Ovary (tissue), 9 donors: ENCODE data around the gene ARHGAP33. TPM values are rescaled to one million over a fixed set of nuclear protein-coding genes. Genes with fewer than 3 reads are reported as not detected.

ENCODE experiments used
- DNase-seq, 5 donors: peaks; one replicate each; pipeline ENCODE4 v3.0.0-alpha.2; 2019 to 2020
- H3K27ac ChIP-seq, 2 donors: fragments of 200-600 bp; one replicate each; pipeline versions ENCODE4 v1.5.1 to v1.8.0; 2019 to 2022
- H3K27me3 ChIP-seq: fragments of 200-600 bp; one replicate; pipeline ENCODE4 v1.8.0; 2022
- H3K36me3 ChIP-seq: fragments of 200-600 bp; sonication (generic); one replicate; pipeline ENCODE4 v1.5.1; 2019
- H3K4me1 ChIP-seq: one replicate; pipeline ENCODE4 v1.8.1; 2013; ENCODE audit warnings: mild to moderate bottlenecking, moderate library complexity; ENCODE audit not compliant: insufficient read depth
- H3K4me3 ChIP-seq: fragments of 200-600 bp; sonication (generic); one replicate; pipeline ENCODE4 v1.5.1; 2017
- H3K9me3 ChIP-seq, 2 donors: fragments of 200-600 bp in 1 of 2; sonication (generic) in 1 of 2; one replicate each; pipeline versions ENCODE4 v1.5.1 to v1.8.1; 2013 to 2019; ENCODE audit warnings: mild to moderate bottlenecking in 1 of 2, moderate library complexity in 1 of 2
- EP300 ChIP-seq: sonication (generic); formaldehyde crosslinking; IDR thresholded peaks from one replicate; pipeline ENCODE4 v1.6.1; 2017; ENCODE audit warnings: antibody characterized with exemption
- POLR2A ChIP-seq: fragments of 450-650 bp; IDR thresholded peaks from one replicate; pipeline ENCODE4 v1.6.1; 2017; ENCODE audit warnings: antibody characterized with exemption, mild to moderate bottlenecking, moderate library complexity
- WGBS, 3 donors: extraction: QIAGEN DNeasy Blood & Tissue Kit in 1 of 3; methylation state at CpG; one replicate each; pipeline versions ENCODE4 v1.1.5 to v1.1.7; 2013 to 2017; 5-methylcytosine and 5-hydroxymethylcytosine counted together
- intact Hi-C, 4 donors: fragments of 100-400 bp; cut with DNase I; formaldehyde crosslinking; loops; one replicate each; pipeline versions ENCODE4 v1.11.0 to v1.15.1; 2022 to 2023
- polyA plus RNA-seq, 2 donors: library from polyadenylated mRNA; stranded (reverse); fragments of 200-250 nt in 1 of 2; fragments of 350-450 nt in 1 of 2; fragmentation: Illumina TruSeq in 1 of 2; extraction: RNeasy Lipid Tissue Mini Kit (QIAGEN cat#74804) in 1 of 2; gene quantifications; one replicate each; pipeline ENCODE4 v1.2.3, GENCODE V29; 2013 to 2014
- total RNA-seq, 7 donors: library from RNA; depleted of rRNA in 2 of 7; stranded (reverse); fragments of >200 nt in 2 of 7; fragmentation: NEBNext Ultra II Directional in 3 of 7; extraction: Animal tissue kit (Norgen Biotek cat#: 25700) in 3 of 7; gene quantifications; one replicate each; pipeline versions ENCODE4 v1.1.0 to v1.2.4, GENCODE V29; 2016 to 2023
- TF ChIP-seq, protein P1 (sequence below), 3 donors: fragments of 450-650 bp in 2 of 3; fragments of 200-600 bp in 1 of 3; IDR thresholded peaks; one replicate each; pipeline versions ENCODE4 v1.5.1 to v1.8.0; 2016 to 2022; ENCODE audit warnings: antibody characterized with exemption in 3 of 3, mild to moderate bottlenecking in 1 of 3
- donor health status: DM: no; HTN: no; CAD: no; lungs with moderate emphysema.
- donor health status: DM: no; HTN: no; CAD: no.
- donor health status: Bipolar disorder and iron deficiency.
- donor health status: DM: yes; HTN: yes; CAD: no.
- donor health status: DM: no; HTN: no; CAD: no.
- donor health status: DM: yes; HTN: yes; CAD: no.

The ARHGAP33 gene
- total and polyA plus RNA-seq, 9 donors: 0.95 to 52.7 (median 32.7) TPM

DNA sequence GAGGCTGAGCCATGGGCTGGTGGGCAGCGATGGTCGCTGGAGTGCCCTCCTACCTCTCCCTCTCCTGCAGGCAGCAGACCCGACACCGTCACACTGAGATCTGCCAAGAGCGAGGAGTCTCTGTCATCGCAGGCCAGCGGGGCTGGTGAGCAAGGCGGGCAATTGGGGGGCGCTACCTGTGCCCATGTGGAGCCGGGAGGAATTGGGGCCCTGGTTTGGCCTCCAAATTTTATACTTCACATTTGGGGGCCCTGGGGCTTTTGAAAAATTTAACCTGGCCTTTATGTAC, 9.9 kb downstream of the ARHGAP33 start:
- Histone ChIP-seq H3K36me3 (no peaks in the 10 kb centered on the region), H3K9me3 (no peaks in the 10 kb centered on the region), H3K27me3 (no peaks in the 10 kb centered on the region), H3K4me3 (no peak overlapping the region), H3K4me1 (no peaks in the 10 kb centered on the region), H3K27ac (no peak overlapping the region)
- no peak for DNase-seq
- intact Hi-C loops: loop anchor here in 1 of 4 donors (10.0 kb wide), 1 partner anchor 140 kb away; no protein-coding TSS in a partner anchor
- WGBS, 3 donors: 88 to 91% (median 90%) methylated on average over 10 of the region's 10 CpGs
- TF ChIP-seq, protein P1, sequence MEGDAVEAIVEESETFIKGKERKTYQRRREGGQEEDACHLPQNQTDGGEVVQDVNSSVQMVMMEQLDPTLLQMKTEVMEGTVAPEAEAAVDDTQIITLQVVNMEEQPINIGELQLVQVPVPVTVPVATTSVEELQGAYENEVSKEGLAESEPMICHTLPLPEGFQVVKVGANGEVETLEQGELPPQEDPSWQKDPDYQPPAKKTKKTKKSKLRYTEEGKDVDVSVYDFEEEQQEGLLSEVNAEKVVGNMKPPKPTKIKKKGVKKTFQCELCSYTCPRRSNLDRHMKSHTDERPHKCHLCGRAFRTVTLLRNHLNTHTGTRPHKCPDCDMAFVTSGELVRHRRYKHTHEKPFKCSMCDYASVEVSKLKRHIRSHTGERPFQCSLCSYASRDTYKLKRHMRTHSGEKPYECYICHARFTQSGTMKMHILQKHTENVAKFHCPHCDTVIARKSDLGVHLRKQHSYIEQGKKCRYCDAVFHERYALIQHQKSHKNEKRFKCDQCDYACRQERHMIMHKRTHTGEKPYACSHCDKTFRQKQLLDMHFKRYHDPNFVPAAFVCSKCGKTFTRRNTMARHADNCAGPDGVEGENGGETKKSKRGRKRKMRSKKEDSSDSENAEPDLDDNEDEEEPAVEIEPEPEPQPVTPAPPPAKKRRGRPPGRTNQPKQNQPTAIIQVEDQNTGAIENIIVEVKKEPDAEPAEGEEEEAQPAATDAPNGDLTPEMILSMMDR (IDR thresholded peaks at IDR 0.05): no peak
- TF ChIP-seq EP300 (no peak), POLR2A (no peak)

DNA sequence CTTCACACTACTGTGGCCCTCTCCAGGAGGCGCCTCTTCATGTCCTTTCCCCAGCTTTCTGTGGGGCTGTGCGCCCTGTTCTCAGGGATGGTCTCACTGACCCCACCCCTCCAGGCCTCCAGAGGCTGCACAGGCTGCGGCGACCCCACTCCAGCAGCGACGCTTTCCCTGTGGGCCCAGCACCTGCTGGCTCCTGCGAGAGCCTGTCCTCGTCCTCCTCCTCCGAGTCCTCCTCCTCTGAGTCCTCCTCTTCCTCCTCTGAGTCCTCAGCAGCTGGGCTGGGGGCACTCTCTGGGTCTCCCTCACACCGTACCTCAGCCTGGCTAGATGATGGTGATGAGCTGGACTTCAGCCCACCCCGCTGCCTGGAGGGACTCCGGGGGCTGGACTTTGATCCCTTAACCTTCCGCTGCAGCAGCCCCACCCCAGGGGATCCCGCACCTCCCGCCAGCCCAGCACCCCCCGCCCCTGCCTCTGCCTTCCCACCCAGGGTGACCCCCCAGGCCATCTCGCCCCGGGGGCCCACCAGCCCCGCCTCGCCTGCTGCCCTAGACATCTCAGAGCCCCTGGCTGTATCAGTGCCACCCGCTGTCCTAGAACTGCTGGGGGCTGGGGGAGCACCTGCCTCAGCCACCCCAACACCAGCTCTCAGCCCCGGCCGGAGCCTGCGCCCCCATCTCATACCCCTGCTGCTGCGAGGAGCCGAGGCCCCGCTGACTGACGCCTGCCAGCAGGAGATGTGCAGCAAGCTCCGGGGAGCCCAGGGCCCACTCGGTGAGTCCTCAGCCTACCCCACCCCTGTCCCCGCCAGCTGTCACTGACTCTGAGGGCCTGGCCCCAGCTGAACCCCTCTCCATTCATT, 11.2 kb downstream of the ARHGAP33 start:
- Histone ChIP-seq H3K27ac (no peak overlapping the region), H3K36me3 (no peaks in the 10 kb centered on the region), H3K27me3 (no peaks in the 10 kb centered on the region), H3K4me1 (no peaks in the 10 kb centered on the region), H3K9me3 (no peaks in the 10 kb centered on the region), H3K4me3 (no peak overlapping the region)
- TF ChIP-seq, protein P1 (IDR thresholded peaks at IDR 0.05): no peak
- TF ChIP-seq POLR2A: no peak
- no peak for TF ChIP-seq EP300
- DNase-seq: peak in 1 of 5 donors; percentile 25
- WGBS, 3 donors: 87 to 91% (median 88%) methylated on average over 28 to 31 of the region's 31 CpGs
- intact Hi-C loops: loop anchor here in 1 of 4 donors (10.0 kb wide), 1 partner anchor 138 kb away; no protein-coding TSS in a partner anchor

DNA sequence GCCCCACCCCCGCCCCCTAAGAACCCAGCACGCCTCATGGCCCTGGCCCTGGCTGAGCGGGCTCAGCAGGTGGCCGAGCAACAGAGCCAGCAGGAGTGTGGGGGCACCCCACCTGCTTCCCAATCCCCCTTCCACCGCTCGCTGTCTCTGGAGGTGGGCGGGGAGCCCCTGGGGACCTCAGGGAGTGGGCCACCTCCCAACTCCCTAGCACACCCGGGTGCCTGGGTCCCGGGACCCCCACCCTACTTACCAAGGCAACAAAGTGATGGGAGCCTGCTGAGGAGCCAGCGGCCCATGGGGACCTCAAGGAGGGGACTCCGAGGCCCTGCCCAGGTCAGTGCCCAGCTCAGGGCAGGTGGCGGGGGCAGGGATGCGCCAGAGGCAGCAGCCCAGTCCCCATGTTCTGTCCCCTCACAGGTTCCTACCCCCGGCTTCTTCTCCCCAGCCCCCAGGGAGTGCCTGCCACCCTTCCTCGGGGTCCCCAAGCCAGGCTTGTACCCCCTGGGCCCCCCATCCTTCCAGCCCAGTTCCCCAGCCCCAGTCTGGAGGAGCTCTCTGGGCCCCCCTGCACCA, 11.9 kb downstream of the ARHGAP33 start:
- H3K9me3 ChIP-seq: no peaks in the 10 kb centered on the region
- no peak for DNase-seq
- H3K27me3 ChIP-seq: no peaks in the 10 kb centered on the region
- no peaks in the 10 kb centered on the region for H3K36me3 ChIP-seq
- H3K27ac ChIP-seq: no peak overlapping the region
- intact Hi-C loops: loop anchor here in 1 of 4 donors (10.0 kb wide), 1 partner anchor 137 kb away; no protein-coding TSS in a partner anchor
- 83 to 91% (median 89%) methylated on average over 12 to 15 of the region's 15 CpGs for WGBS, 3 donors
- H3K4me3 ChIP-seq: no peak overlapping the region
- no peak for TF ChIP-seq POLR2A
- TF ChIP-seq, protein P1 (IDR thresholded peaks at IDR 0.05): no peak
- no peak for TF ChIP-seq EP300
- H3K4me1 ChIP-seq: no peaks in the 10 kb centered on the region

DNA sequence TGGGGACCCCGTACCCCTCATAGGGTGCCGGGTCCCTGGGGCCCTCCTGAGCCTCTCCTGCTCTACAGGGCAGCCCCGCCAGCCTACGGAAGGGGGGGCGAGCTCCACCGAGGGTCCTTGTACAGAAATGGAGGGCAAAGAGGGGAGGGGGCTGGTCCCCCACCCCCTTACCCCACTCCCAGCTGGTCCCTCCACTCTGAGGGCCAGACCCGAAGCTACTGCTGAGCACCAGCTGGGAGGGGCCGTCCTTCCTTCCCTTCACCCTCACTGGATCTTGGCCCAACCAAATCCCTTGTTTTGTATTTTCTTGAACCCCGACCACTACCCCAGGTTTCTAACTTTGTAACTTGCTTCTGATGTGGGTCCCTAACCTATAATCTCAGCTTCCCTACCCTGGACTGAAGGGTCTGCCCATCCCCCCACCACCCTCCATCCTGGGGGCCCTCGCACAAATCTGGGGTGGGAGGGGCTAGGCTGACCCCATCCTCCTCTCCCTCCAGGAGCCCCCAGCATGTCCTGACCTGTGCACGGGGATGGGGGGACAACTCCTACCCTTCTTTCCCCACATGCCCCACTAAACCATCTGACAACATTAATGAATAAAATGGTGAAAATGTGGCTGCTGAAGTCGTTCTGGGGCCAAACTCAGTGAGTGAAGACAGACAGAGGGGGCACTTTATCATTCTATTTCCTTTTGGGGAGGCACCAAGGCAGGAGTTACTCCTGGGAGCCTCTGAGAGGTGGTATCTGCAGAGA, 13.0 kb downstream of the ARHGAP33 start:
- Histone ChIP-seq H3K4me1 (no peaks in the 10 kb centered on the region), H3K9me3 (no peaks in the 10 kb centered on the region), H3K36me3 (no peaks in the 10 kb centered on the region), H3K27me3 (no peaks in the 10 kb centered on the region), H3K4me3 (no peak overlapping the region), H3K27ac (no peak overlapping the region)
- no peak for TF ChIP-seq POLR2A
- intact Hi-C loops: loop anchor here in 1 of 4 donors (10.0 kb wide), 1 partner anchor 136 kb away; no protein-coding TSS in a partner anchor
- WGBS, 3 donors: 70 to 75% (median 74%) methylated on average over 11 to 12 of the region's 12 CpGs
- no peak for DNase-seq
